Stimulated activated CD8-positive, alpha-beta memory T cell treated with anti-CD3 and anti-CD28 coated beads, Interleukin-15, amount 100 ng/mL, for 1 hour (primary cell): Measurements from ENCODE around the gene PLCG1.

Experiments used
- DNase-seq: peaks from one replicate; pipeline ENCODE4 v3.0.0-alpha.2; 2020; ENCODE audit warnings: low read depth

Gene PLCG1

GRCh38 chr20:41167118-41167470 lies 29.8 kb downstream of the PLCG1 start:
- DNase-seq: no peak

DNA sequence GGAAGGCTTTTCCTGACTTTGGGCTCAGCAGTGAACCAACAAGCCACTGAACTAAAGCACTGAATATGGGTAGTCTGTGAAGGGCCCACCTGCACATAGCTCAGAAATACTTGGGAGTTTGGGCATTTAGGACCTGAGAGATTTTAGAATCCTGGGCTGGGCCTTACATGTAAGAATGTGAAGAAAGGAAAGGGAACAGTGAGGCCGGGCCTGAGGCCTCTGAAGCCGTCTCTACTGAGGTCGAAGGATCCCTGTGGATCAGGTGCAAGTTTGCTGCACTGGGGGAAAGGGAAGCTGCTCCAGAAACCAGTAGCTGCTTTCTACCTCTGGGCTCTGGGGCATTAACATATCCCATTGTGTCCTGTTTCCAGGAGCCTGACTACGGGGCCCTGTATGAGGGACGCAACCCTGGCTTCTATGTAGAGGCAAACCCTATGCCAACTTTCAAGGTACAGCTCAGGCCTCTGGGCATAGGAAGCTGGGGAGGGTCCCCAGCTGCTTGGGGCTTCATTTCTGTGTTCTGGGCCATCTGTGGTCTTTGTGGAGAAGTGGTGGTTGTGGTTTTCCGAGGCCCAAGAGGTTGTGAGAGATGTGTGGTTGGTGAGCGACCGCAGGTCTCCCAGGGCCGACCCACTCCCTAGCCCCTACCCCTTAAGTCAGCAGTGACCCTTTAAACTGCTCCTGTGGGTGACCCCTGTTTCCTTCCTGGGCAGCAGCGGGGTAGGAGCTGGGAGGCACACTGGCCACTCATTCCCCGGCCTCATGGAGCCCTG lies 30.3 kb downstream of the PLCG1 start:
- DNase-seq: no peak

DNA sequence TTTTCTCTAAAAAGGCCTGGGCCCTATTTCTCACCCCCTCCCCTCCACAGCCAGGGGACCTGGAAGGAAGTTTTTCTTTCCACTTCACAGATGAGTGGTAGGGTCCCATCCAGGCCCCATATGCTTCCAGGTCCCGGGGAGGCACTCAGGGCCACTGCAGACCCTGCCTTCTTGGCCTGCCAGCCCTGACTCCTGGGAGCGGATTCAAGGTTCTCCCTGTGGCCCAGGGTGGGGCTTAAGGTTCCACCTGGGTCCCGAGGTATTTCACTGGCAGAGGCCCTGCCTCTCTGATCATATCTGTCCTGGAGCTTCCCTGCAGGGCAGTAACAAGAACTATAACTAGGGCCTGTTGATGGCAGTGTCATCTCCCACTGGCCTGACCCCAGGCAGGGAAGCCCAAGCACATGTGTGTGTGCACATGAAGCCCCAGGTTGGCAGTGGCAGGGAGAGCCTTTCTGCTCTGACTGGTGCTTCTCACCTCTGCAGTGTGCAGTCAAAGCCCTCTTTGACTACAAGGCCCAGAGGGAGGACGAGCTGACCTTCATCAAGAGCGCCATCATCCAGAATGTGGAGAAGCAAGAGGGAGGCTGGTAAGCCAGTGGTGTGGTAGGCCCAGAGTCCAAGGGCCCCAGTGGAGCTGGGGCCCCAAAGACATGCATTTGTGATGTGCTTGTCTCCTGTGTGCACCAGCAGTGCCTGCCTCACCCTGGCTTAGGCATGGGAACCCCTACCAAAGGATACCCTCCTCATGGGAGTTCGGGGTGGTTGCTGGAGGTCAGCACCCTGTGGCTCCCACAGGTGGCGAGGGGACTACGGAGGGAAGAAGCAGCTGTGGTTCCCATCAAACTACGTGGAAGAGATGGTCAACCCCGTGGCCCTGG lies 31.2 kb downstream of the PLCG1 start:
- no peak for DNase-seq

DNA sequence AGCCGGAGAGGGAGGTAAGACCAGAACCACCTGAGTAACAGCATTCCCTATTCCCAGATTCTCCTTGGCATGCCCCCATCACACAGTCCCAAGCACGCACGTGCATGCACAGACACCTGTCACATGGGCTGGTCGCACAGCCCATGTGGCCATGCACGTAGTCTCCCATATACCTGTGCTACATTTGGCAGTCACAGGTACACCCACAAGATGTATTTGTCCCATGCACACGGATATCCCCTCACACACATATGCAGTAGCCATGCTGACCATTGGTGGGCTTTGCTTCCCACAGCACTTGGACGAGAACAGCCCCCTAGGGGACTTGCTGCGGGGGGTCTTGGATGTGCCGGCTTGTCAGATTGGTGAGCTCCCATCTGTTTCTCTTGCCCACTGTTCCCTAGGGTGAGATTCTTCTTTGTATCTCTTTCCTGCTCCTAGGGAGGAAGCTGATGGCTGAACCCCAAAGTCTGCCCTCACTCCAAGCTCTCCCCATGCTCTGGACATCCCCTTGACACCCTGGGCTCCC lies 31.9 kb downstream of the PLCG1 start:
- DNase-seq: no peak

DNA sequence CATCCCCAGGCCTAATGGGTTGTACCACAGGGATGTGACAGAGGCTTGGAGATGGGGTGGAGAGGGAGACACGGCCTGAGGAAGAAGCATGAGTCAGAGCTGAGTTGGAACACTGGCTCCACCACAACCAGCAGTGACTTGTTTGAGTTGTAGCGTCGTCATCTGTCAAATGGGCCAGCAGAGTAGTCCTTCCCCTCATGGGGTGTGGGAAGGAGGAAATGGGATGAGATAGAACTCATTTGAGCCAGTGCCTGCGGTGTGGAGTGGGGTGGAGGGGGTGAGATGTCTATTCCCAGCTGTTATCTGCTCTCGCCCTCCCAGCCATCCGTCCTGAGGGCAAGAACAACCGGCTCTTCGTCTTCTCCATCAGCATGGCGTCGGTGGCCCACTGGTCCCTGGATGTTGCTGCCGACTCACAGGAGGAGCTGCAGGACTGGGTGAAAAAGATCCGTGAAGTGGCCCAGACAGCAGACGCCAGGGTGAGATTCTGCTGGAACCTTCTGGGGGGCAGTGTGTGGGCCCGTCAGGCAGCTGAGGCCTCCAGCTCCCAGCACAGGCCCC lies 32.5 kb downstream of the PLCG1 start:
- DNase-seq: no peak

DNA sequence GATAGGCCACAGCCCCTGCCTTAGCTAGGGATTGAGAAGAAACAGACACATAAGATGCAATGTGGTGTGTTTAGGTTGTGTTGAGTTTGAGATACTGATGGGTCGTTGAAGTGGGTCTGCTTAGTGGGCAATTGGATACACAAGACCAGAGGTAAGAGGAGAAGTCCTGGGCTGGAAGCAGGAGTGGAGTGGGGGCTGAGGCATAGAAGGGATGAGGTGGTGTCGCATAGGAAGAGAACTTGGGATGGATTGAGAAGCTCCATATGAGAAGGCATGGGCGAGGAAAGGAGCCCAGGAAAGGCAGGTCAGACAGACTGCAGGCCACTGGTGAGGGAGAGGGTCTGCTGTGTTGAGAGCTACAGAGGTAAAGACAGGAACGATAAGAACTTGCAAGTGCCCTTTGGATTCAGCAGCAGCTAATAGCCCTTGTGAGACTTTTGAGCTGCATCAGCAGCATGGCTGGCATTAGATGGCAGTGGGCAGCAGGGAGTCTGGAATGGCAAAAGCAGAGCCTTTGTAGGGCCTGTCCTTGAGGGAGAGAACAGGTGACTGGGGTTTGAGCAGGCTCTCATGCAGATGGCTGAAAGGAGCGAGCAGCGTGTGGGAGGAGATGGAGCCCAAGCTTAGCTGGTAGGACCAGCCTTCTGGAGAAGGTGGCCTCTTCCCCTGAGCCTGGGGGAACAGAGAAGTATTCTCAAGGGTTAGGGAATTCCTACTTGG lies 33.2 kb downstream of the PLCG1 start:
- DNase-seq: no peak

GRCh38 chr20:41171736-41172295 lies 34.5 kb downstream of the PLCG1 start:
- DNase-seq: no peak

DNA sequence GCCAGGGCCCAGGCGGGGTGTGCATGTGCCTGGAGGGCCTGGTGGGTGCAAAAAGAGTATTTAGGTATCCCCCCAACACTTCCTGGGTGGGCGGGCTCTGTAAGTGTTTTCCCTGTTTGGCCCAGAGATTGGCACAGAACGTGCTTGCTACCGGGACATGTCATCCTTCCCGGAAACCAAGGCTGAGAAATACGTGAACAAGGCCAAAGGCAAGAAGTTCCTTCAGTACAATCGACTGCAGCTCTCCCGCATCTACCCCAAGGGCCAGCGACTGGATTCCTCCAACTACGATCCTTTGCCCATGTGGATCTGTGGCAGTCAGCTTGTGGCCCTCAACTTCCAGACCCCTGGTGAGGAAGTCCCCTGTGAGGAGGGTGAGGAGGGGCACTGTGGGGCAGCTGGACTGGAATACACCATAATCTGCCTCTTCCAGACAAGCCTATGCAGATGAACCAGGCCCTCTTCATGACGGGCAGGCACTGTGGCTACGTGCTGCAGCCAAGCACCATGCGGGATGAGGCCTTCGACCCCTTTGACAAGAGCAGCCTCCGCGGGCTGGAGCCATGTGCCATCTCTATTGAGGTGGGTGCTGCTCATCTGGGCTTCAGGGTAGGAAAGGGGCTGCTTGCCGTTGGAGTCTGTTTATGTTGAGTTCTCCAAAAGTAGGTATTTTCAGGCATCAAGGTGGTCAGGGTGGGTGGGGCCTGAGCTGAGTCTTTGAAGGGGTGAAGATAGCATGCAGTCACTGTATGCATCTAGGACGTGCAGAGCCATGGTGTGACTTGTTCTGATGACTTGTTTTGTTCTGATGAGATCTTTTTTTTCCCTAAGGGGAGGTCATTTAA lies 35.2 kb downstream of the PLCG1 start:
- no peak for DNase-seq

GRCh38 chr20:41173161-41173721 lies 35.9 kb downstream of the PLCG1 start:
- peak; percentile 56 for DNase-seq

DNA sequence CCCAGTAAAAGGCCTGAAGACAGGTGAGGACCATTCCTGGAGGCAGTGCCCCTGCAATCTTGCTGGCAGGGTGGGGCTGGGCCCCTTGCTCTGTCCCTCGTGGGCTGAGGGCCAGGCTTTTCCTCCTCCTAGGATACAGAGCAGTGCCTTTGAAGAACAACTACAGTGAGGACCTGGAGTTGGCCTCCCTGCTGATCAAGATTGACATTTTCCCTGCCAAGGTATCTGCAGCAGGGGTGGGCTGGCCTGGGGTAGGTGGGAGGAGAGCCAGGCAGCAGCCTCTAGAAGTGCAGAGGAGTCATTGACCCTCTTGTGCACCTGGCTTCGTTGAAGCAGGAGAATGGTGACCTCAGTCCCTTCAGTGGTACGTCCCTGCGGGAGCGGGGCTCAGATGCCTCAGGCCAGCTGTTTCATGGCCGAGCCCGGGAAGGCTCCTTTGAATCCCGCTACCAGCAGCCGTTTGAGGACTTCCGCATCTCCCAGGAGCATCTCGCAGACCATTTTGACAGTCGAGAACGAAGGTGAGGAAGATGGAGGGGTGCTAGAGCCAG lies 36.5 kb downstream of the PLCG1 start:
- DNase-seq: no peak

DNA sequence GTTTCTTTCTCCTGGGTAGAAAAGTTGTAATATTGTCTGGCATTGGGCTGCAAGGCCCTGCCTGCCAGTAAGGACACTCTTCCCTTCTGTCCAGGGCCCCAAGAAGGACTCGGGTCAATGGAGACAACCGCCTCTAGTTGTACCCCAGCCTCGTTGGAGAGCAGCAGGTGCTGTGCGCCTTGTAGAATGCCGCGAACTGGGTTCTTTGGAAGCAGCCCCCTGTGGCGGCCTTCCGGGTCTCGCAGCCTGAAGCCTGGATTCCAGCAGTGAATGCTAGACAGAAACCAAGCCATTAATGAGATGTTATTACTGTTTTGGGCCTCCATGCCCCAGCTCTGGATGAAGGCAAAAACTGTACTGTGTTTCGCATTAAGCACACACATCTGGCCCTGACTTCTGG lies 37.0 kb downstream of the PLCG1 start:
- DNase-seq: no peak

DNA sequence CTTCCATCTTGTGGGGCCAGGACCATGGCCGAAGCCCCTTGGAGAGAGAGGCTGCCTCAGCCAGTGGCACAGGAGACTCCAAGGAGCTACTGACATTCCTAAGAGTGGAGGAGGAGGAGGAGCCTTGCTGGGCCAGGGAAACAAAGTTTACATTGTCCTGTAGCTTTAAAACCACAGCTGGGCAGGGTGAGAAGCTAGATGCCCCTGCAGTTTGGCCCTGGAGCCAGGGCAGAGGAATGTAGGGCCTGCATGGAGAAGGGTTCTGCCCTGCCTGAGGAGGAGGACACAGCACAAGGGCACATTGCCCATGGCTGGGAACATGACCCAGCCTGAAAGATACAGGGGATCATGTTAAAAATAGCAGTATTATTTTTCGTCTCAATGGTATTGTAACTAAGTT lies 37.4 kb downstream of the PLCG1 start:
- DNase-seq: no peak

GRCh38 chr20:41175201-41175651 lies 37.9 kb downstream of the PLCG1 start:
- no peak for DNase-seq

GRCh38 chr20:41175727-41176330 lies 38.5 kb downstream of the PLCG1 start:
- no peak for DNase-seq

DNA sequence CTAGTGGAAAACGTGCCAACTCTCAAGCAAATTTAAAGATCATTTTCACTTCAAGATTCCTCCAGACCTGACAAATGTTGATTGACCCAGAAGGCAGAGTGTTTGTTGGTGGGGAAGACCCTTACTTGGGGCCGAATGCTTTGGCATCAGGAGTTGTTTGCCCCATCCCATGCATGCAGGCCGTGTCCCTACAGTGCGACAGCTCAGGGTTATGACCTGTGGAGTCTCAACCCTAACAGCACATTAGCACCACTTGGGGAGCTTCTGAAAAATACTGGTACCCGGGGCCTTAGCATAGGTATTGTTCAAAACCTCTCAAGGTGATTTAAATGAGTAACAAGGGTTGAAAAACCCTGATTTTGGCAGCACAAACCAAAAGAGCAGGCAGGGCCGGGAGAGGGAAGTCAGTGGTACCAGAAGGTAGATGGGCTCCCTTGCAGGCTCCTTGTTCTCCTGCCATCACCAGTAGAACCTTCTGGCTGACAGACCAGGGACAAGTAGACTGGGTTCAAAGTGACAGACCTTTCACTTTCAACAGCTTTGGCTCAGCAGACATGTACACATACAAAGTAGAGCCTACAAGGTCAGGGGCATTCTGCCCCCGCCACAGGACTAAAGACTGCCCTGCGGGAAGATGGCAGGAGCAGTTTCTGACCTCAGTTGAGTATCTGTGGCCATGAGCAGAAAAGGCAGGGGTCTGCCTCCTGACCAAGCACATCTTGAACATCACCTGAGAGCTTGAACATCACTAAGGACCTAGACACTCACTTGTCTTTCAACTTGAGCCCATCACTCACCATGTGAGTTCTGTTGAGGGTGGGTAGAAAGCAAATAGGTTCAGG lies 39.6 kb downstream of the PLCG1 start:
- DNase-seq: no peak

DNA sequence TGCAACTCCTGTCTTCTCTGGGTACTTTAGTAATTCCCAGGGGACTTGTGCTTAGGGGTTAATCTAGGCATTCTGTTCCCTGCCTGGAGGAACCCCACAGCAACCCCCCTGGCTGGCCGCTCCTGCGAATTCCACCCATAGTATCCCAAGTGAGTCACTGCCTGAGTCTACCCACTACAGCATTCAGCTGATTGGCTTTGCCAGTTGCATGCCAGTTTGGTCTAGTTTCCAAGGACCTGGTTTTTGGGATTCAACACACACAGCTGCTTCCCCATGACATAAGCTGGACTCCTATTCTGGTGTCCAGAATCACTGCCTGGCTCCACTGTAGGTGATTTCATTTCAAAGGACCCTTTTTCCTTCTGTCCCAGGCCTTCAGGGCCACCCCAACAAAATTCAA lies 40.3 kb downstream of the PLCG1 start:
- no peak for DNase-seq

DNA sequence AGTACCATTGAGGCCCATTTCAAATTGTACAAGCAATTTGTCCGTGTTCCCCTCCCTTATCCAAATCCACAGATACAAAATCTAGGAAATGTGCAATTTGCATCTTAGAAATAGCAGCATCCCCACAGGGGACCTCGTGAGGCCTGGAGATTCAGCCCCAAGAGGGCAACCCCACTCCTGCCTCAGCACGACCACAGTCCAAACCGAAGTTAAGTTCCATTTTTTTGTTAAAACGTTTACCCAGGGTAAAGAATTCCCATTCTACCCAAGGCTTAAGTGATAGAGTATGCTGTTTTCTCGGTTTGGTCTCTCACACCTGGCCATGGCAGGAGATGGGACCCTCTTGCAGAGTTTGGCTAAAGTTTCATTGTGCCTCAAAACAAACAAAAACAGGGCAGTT lies 41.2 kb downstream of the PLCG1 start:
- no peak for DNase-seq

GRCh38 chr20:41178904-41179432 lies 41.6 kb downstream of the PLCG1 start:
- DNase-seq: no peak

DNA sequence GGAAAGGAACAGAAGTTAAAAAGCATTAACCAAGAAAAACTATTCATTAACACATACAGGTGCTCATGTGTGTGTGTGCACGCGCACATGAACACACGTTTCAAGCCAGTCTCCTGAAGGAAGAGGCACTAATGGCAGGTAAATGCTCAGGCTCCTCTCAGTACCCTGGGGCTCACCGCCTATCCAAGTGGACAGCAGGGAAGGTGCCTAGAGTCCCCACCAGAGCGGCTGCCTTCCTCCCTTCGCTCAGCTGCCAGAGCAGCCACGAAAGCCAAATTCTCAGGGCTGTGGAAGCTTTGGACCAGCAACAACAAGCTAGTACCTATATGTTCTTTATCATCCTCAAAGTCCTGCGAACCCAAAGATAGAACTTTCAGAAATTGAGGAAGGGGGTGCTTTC lies 42.6 kb downstream of the PLCG1 start:
- DNase-seq: no peak
